ENCODE results near the gene TMEM179.

GRCh38 chr14:104562606-104563005 lies 42.0 kb downstream of the TMEM179 start:
- TF ChIP-seq CTCF (IDR thresholded peaks at IDR 0.05) (no peak), POLR2A (IDR thresholded peaks at IDR 0.05) (no peak), EP300 (IDR thresholded peaks at IDR 0.05) (no peak)

All from ovary (tissue), 3 donors.